GM18867 (cell line): ENCODE data around the gene CNTNAP4.

Source experiments
- ATAC-seq: cut with Tn5 transposase; IDR thresholded peaks from one replicate; pipeline ENCODE4 v1.9.1; 2021; ENCODE audit warnings: mild to moderate bottlenecking, moderate library complexity; ENCODE audit not compliant: unreplicated experiment

Gene CNTNAP4

DNA sequence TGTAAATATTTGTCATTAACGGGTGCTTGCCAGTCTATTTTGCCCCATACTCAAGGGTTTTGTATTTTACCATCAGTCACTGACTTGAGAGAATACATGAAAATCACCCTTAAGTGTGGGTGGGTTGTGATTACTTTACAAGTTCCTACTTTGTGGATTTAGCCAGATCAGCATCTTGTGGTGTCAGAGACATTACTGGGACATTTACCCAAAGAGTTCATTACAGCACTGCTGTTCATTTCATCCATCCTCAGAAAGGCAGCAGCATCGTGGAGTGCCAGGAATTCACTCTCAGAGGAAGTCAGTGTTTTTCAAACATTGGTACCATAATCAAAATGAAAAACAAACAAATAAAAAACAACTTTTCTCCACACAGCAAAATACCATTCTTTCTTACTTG, 110.8 kb downstream of the CNTNAP4 start:
- no peak for ATAC-seq

- ATAC-seq: no peak
These were observed 111.9 kb downstream of the CNTNAP4 start for GRCh38 chr16:76389126-76389525.

DNA sequence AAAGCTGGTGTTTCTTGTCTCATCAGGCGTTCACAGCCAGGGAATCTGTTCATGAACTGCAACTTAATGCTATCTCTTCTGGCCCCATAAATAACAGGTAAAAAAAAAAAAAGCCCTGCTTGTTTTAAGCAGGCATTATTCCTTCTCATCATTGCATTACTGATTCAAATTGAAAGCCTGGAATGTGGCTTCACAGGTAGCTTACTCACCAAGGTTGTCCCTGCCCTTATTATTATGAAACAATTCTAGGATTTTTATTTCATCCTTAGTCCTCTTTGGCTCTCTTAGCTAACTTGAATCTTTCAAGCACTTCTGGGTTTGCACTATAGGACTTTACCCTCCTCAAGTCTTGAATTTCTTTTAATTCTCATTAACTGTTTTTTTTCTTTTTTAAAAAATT, 113.3 kb downstream of the CNTNAP4 start:
- ATAC-seq: no peak

DNA sequence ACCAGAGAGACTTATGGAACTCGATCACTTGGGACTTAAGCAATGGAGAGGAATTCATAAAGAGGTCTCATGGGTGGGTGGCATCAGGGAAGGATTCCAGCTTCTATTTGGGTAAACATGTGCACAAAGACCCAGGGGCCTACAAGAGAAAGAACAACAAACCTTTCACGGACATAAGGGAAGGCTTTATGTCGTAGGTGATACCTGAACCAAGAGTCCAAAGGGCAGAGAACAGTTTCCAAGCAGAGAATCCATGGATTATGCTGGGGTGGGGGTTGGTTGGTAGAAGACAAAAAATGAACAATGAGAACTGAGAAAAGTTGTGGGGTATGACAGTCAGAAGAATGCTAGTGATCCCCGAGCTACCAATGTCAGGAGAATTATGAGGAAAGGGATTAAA, 119.8 kb downstream of the CNTNAP4 start:
- ATAC-seq: no peak

- no peak for ATAC-seq
These were observed 132.5 kb downstream of the CNTNAP4 start for GRCh38 chr16:76409706-76410105.

GRCh38 chr16:76421571-76421970, 144.4 kb downstream of the CNTNAP4 start:
- no peak for ATAC-seq

DNA sequence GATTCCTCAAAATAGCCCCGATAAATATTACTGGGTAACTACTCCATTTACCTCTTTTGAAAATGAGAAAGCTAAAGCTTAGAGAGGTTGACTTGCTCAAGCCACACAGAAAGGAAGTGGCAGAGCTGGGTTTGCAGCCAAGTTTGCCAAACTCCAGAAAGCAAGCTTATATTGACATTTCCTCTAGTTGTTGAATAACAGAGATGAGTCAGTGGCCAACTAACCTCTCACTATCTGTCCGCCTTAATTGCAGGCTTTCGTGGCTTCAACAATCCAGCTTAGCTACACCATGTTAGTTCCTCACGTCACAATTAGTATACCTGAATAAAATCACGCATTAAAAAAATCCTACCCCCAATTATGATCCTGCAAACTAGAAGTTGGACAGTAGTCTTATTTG, 151.7 kb downstream of the CNTNAP4 start:
- no peak for ATAC-seq

- no peak for ATAC-seq
These were observed 164.2 kb downstream of the CNTNAP4 start for GRCh38 chr16:76441391-76441790.

- no peak for ATAC-seq
These were observed 164.7 kb downstream of the CNTNAP4 start for GRCh38 chr16:76441876-76442275.

DNA sequence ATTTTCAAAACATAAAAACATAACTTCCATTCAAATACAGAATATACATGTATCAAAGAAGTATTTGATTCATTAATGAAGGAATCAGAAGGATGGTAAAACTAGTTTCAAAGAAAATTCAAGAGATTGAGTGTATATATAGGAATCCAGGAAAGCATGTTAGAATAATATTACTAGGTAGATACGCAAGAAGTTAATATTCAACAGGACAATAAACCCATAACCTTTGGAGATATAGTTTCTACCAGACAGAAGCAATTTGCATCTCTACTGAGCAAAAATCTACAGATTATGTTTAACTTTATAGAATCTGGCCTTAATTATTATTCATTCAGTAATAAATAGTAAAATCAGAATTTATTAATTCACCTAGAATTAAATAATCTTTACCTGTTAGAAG, 166.8 kb downstream of the CNTNAP4 start:
- ATAC-seq: no peak

DNA sequence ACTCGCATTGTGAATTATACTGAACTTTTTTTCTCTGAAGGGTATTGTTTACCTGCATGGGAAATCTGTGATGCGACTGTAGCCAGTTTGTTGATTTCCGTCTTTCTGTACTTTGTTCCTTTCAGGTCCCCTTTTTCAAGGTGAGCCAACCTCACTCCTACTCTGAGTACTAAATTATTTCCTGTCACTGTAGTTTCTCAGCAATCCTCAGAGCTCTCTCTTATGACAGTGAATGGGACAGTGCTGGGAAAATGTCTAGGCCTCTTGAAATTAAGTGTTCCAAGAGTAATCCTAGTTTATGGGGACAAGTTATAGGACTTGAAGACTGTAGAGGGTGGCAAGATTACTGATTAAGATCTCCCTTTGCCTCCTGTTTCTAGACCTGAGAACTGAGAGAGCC, 167.6 kb downstream of the CNTNAP4 start:
- no peak for ATAC-seq

DNA sequence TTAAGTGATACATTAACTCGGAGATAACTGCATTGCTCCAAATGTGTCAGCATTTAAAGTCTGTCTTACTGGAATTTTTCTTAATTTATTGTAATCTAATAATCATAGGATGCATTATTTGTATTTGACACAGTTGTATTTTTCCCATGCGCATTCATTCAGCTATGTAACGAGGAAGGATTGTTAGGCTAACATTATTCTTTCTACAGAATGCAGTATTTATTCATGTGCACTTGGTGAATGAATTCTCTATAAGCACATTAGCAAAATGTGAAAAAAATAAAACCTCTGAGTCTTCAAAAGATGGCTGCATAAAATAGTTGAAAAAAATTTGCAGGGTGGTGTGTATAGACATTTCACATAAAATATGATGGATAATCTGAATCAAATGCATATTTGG, 168.6 kb downstream of the CNTNAP4 start:
- no peak for ATAC-seq

DNA sequence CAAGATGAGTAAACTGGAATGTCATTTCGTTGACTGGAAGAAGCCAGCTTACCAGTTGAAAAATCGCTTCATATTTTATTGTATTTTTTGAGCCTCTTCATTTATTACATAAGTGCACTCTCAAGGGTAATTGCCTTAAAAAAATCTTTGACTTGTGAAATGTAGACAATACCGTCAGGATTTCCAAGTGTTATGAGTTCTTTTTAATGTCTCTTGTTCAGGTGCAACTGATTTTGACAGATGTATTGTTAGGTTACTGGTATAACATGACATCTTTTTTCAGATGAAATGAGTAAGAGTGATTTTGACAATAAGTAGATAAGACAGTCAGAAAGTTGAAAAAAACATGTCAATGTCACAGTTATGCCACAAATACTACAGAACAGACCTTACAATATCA, 169.1 kb downstream of the CNTNAP4 start:
- ATAC-seq: no peak

DNA sequence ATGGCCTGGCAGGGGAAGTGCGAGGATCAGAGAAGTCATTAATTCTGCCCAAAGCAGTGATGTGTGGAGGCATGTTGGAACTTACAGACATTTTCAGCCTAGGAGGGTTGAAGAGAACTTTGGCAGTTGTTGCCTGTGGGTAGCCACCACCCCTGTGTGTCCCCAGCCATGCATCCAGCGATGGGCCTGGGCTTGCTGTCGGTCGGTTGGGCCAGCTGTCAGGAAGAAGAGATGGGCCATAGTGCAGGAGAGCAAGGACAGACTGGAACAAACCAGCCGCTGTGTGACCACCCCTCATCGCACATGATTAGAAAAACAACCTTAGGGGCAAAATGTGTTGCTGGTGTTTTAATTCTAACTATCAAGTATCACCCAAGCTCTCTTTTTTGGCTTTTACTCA, 173.7 kb downstream of the CNTNAP4 start:
- ATAC-seq: no peak

- ATAC-seq: no peak
These were observed 178.1 kb downstream of the CNTNAP4 start for GRCh38 chr16:76455257-76455656.

DNA sequence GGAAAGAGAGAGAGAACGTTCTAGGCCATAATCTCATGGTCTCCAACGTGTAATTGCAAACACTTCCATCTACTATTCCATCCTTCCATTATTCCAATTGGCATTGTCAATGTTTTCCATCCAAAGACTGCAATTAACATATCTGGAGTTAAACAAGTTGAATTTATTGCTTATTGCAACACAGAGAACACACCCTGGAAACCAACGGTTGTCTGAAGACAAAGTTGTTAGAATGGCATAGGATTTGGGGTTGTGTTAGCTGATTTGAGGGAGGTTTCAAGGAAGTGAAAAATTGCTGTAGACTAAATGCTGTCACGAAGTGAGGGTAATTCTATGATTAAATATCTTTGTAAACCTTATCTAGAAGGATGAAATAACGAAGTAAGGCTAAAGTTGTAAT, 178.8 kb downstream of the CNTNAP4 start:
- ATAC-seq: no peak

- no peak for ATAC-seq
These were observed 181.9 kb downstream of the CNTNAP4 start for GRCh38 chr16:76459111-76459510.

DNA sequence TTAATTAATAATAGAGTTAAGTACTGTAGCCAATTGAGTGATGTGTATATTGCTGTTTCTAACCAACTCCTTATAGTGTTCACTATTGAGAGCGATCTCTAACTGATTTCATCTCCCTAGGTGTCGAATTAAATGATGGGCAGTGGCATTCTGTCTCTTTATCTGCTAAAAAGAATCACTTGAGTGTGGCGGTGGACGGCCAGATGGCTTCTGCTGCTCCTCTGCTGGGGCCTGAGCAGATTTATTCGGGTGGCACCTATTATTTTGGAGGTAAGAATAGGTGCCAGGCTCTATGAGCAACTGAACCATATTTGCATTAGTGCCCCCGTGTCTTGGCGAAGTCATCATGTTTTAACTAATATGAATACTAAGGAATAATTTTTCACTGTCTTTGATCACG, 184.6 kb downstream of the CNTNAP4 start:
- no peak for ATAC-seq

DNA sequence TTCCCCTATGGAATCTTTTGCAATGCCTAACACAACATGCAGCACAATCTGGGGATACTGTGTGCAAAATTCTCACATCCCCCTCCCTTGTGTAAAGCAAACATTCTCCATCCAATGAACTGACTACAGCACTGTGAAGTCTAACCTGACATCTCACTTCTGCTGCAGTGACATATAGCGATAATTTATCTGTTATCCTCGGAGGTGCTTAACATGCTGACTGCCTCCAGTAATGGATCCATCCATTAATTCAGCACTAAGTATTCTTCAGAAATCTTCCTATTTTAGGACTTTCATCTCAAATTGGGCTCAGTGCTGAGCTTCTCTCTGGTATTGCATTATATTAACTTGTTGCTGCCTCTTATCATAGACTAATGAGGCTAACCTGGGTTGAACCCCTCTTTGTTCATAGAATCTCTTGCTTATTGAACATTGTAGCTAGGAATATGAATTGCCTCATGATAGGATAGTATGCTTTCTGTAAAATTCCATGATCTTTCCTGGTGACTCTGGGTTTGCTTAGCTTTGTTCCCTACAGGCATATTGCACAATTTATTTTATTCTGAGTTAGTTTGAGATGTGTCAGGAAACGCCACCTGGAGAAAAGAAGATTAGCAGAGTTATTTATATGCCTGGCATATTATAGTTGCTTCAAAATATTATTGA, 187.9 kb downstream of the CNTNAP4 start:
- no peak for ATAC-seq

DNA sequence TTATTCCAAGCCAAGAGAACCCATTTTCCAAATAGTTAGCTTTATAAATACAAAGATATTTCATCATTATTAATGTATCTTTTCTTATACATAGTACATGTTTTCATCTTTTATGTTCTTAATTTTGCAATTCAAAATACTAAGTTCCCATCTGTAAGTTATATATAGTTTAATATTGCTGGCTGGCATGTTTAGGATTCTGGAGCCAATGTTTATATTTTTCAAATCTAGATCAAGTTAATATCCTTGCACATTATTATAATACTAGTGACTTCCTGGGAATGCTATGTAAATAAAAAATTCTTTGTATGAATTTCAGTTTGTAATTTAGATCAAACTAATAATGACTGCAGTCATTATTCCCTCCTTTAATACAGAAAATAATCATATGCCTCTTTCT, 189.7 kb downstream of the CNTNAP4 start:
- ATAC-seq: no peak

DNA sequence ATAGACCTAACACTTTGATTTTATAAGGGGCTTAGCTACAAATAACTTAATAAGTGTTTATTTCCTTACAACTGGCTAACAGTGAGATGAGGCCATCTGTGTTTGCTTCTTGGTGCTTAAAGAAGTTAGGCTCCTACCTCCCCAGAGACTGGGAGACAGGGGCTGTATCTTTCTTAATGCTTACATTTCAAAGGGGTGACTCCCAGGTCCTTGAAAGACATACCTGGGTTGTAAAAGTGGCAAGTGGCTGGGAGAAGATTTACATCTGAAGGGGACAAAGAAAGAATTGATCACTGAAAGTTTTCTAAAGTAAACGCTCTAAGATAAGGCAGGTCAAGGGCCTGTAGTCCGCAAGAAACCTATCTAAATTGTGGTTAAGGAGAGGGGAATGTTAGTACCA, 196.8 kb downstream of the CNTNAP4 start:
- no peak for ATAC-seq

- no peak for ATAC-seq
These were observed 200.9 kb downstream of the CNTNAP4 start for GRCh38 chr16:76478105-76478504.

GRCh38 chr16:76483307-76483909, 206.2 kb downstream of the CNTNAP4 start:
- ATAC-seq: no peak
